ENCODE data around the gene FBLN2.
A peak's percentile ranks its signal among the peaks of the same experiment; 100 is the strongest.

The FBLN2 gene

DNA sequence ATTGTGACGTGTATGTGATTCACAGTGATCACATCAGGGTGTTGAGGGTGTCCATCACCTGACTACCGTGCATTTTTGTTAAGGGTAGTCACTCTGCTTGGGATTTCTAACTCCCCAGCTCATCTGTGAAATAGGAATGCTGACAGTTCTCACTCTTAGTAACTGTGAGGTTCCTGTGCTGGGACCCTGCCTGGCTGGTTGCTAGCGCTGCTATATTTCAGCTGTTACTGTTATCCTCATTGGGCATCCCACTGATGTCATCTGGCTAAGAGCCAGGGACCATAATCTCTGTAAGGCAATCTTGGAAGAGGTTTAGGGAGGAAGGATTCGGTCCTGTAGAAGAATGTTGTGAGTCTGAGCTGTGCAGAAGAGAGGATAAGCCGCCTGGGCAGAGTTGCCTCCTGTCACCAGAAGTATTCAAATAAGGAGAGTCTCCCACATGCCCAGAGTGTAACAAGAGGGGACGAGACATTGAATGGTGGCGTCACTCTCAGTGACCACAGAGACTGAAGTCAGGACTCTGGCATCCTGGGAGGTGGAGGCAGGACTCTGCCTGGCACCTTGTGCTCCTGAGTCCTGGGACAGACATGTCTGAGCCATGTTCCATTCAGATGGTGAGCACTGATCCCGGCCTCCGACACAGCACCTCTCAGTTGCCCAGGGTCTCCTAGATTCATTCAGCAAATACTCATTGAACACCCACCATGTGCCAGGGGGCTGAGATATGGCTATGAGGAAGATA, 52.2 kb downstream of the FBLN2 start:
- no peak for DNase-seq (ENCODE audit: low read depth in 2 of 2)

GRCh38 chr3:13601692-13602080, 52.8 kb downstream of the FBLN2 start:
- no peak for DNase-seq (ENCODE audit: low read depth in 2 of 2)

DNA sequence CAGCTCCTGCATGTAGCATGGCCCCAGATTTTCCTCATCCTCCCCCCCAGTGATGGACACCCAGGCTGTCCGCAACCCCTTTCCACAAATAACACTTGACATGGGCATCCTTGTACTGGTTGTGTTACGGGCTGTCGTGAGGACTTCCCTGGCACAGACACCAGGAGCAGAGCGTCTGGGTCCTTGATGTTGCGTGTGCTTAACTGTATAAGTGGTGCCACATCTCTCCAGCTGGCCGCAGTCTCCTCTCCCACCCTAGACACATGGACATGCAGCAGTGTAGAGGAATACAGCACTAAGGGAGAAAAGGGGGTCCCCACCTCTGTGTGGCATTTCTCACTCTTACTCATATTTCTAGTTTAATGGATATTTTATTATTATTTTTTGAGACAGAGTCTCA, 56.6 kb downstream of the FBLN2 start:
- no peak for DNase-seq (ENCODE audit: low read depth in 2 of 2)

DNA sequence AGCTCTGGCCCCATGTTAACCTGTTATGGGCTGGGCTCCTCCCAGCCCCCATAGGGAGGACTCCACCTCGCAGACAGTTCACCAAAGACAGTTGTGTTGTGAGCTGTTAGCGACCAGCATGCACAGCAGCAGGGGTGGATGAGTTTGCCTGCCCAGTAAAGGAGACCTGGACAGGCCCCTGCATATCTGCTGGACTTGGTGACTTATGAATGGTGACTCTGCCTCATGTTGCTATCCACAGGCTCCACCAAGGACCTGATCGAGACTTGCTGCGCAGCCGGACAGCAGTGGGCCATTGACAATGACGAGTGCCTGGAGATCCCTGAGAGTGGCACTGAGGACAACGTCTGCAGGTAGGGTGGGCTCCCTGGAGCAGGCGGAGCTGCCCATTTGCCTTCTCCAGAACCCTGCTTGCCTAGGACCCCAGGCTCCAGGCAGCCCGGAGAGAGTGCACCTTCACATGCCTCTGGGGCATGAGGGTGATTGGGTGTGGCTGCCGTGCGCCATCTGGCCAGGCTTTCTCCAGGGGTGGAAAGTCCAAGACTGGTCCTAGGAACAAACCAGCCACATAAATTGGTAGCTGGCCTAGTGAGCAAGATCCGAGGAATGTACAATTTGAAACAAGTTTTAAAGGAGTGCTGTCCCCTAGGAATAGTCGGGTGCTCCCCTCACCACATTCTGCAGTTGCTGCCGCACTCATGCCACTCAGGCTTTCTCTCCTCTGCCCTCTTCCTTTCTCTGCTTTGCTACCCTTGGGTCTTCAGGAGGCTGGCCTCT, 59.1 kb downstream of the FBLN2 start:
- no peak for DNase-seq (ENCODE audit: low read depth in 2 of 2)

- DNase-seq (ENCODE audit: low read depth in 2 of 2), result no peak
Measured at GRCh38 chr3:13608969-13609725, 60.2 kb downstream of the FBLN2 start.

GRCh38 chr3:13610006-13610570, 61.2 kb downstream of the FBLN2 start:
- no peak for DNase-seq (ENCODE audit: low read depth in 2 of 2)

- no peak for DNase-seq (ENCODE audit: low read depth in 2 of 2)
Measured at GRCh38 chr3:13611221-13611620, 62.3 kb downstream of the FBLN2 start.

DNA sequence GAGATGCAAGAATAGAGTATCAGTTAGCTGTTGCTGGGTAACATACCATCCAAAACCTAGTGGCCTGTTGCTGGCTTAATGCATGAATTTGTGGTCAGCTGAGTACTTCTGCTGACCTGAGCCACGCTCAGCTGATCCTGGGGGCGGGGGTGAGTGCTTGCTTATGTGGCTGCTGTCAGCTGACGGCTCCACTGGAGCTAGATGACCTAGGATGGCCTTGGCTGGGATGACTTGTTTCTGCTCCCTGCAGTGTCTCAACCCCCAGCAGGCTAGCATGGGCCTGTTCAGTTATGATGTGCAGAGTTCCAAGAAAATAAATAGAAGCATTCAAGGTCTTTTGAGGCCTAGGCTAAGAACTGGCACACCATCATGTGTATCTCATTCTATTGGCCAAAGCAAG, 63.9 kb downstream of the FBLN2 start:
- no peak for DNase-seq (ENCODE audit: low read depth in 2 of 2)

GRCh38 chr3:13613343-13614190, 64.6 kb downstream of the FBLN2 start:
- no peak for DNase-seq (ENCODE audit: low read depth in 2 of 2)

GRCh38 chr3:13614607-13615006, 65.7 kb downstream of the FBLN2 start:
- DNase-seq (ENCODE audit: low read depth in 2 of 2), result no peak

- DNase-seq (ENCODE audit: low read depth in 2 of 2), result no peak
Measured at GRCh38 chr3:13615019-13615528, 66.1 kb downstream of the FBLN2 start.

DNA sequence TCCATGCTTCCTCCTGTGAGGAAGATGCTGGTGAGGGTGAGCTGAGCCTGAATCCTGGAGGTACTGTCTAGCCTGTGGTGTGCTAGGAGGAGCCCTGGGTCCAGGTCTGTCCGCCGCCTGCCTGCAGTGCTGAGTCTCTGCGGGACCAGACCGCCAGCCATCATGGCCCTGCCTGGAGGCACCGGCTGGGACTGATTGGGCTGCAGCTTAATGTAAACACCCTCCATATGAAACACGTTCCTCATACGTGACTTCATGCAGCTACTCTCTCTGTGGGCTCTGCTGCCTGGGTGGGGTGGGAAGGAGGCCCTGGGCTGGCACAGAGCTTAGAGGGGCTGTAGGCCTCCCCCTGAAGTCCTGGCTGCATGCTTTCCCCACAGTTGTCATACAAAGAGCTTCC, 67.4 kb downstream of the FBLN2 start:
- DNase-seq (ENCODE audit: low read depth in 2 of 2), result no peak

- DNase-seq (ENCODE audit: low read depth in 2 of 2), result no peak
Measured at GRCh38 chr3:13617097-13617738, 68.3 kb downstream of the FBLN2 start.

DNA sequence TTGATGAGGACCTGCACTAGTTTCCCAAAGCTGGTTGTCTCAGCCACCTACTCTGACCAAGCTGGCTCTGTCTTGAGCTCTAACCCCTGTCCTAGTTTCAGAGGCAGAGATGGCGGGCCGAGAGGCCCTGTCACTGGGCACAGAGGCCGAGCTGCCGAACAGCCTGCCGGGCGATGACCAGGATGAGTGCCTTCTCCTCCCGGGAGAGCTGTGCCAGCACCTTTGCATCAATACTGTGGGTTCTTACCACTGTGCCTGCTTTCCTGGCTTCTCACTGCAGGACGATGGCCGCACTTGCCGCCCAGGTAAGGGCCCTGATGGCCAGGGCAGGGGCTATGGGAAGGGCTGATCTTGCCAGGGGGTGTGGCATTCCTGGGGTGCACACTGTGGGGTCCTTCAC, 69.1 kb downstream of the FBLN2 start:
- no peak for DNase-seq (ENCODE audit: low read depth in 2 of 2)

DNA sequence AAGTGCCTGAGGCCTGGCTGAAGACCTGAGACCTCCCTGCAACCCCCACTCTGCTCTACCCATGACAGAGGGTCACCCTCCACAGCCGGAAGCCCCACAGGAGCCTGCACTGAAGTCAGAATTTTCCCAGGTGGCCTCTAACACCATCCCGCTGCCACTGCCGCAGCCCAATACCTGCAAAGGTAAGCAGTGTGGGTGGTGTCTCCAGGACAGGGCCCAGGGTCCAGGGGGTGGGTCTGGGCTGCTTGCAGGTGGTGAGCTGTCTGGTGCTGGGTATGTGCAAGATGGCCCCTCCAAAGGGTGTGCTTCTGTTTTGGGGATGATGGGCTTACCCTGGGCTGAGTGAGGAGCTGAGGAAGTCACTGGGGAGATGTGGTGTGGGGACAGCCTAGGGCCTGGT, 69.9 kb downstream of the FBLN2 start:
- no peak for DNase-seq (ENCODE audit: low read depth in 2 of 2)

- DNase-seq (ENCODE audit: low read depth in 2 of 2), result no peak
Measured at GRCh38 chr3:13619661-13620230, 70.8 kb downstream of the FBLN2 start.

DNA sequence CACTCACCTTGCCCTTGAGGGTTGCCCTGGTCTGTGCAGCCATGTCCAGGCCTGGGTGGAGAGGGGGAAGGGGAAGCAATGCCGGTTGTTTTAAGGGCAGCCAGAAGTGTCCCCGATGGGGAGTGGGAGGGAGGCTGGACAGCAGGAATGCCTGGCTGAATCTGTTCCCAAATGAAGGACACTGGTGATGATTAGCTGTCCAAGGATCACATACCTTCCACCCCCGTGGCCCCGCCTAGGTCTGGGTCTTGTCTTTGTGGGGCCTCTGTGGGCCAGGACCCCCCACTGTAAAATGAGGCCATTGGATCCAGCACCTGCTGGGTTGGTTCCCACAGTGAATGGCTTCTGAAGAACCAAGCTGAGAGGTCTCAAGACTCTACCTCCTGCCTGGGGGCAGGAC, 71.4 kb downstream of the FBLN2 start:
- DNase-seq (ENCODE audit: low read depth in 2 of 2), result no peak

DNA sequence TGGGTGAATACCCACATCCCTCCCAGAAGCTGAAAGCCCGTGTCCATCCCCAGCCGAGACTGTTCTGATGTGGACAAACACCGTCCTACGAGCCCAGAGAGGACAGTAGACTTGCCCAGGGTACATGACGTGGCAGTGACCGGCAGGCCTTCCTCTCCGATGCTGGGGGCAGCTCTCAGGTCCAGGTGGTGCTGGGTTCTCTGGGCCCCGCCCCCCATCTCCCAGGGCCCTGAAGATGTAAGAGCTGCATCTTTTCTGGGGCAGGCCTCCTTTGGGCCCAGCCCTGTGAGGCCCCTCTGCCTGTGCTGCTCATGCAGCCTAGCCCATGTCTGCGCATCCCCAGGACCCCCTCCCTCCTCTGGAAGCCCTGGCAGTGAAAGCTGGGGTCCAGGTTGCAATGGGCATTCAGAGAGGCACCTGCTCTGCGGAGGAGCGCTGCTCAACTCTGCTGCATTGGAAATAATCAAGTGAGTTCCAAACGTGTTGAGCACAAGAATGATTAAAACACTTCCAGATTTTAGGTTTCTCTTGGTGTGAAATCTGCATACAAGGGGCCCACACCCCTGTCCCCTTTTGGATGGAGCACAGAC, 71.9 kb downstream of the FBLN2 start:
- DNase-seq (ENCODE audit: low read depth in 2 of 2), result no peak

GRCh38 chr3:13621381-13622221, 72.7 kb downstream of the FBLN2 start:
- peak; percentile 10 to 41 for DNase-seq (ENCODE audit: low read depth in 2 of 2)
